ENCODE data around the gene BAG1. TPM values are rescaled to one million over a fixed set of nuclear protein-coding genes. Genes with fewer than 3 reads are reported as not detected.

The BAG1 gene
- total RNA-seq, 1 experiment from 2014 or later: 103 TPM

- BruUV-seq (replicated peaks): no TSS peak
- no peaks in the 10 kb centered on the region for H3K9me3 ChIP-seq (ENCODE audit: low read length)
- CTCF ChIA-PET: interaction anchor here (1.1 kb wide), 1 partner anchor 179 kb away, joined by 4 read pairs; no protein-coding TSS in a partner anchor
- peaks cover 7% of the 10 kb centered on the region for H3F3A ChIP-seq (ENCODE audit: low read length, unreplicated experiment)
- H3K27me3 ChIP-seq (ENCODE audit: low read length): no peaks in the 10 kb centered on the region
- peak; percentile 15 for DNase-seq
- H2AFZ ChIP-seq (ENCODE audit: low read length): no peak overlapping the region
- no peak overlapping the region for H3K4me3 ChIP-seq (ENCODE audit: low read length)
- peaks cover 4% of the 10 kb centered on the region; the same call in 1 of the 2 replicates for H3K79me2 ChIP-seq (ENCODE audit: low read length)
- H3K27ac ChIP-seq (ENCODE audit: low read length): peak overlapping the region; percentile 31
- H3K9ac ChIP-seq (ENCODE audit: low read length): no peak overlapping the region
- H3K9me2 ChIP-seq (replicated peaks; ENCODE audit: low read length): no peaks in the 10 kb centered on the region
- peaks cover 31% of the 10 kb centered on the region for H3K4me1 ChIP-seq (ENCODE audit: insufficient read depth, low read length)
- 0 out of 2 replicates have a peak, but pooled peaks have one; percentile 37 for ATAC-seq
- H3K36me3 ChIP-seq (ENCODE audit: low read depth, low read length): peaks cover 25% of the 10 kb centered on the region
- 0 out of 2 replicates have a peak overlapping the region, but pooled peaks have one; percentile 12 for H3K4me2 ChIP-seq (ENCODE audit: low read length)
- no peaks in the 10 kb centered on the region for H4K20me1 ChIP-seq (ENCODE audit: low read length)
- TF ChIP-seq EZH2 (IDR thresholded peaks at IDR 0.05; ENCODE audit: low read length, unreplicated experiment): no peak
- TF ChIP-seq EZH2phosphoT487 (IDR thresholded peaks at IDR 0.05; ENCODE audit: borderline replicate concordance, low read length): no peak
- TF ChIP-seq, protein P1, sequence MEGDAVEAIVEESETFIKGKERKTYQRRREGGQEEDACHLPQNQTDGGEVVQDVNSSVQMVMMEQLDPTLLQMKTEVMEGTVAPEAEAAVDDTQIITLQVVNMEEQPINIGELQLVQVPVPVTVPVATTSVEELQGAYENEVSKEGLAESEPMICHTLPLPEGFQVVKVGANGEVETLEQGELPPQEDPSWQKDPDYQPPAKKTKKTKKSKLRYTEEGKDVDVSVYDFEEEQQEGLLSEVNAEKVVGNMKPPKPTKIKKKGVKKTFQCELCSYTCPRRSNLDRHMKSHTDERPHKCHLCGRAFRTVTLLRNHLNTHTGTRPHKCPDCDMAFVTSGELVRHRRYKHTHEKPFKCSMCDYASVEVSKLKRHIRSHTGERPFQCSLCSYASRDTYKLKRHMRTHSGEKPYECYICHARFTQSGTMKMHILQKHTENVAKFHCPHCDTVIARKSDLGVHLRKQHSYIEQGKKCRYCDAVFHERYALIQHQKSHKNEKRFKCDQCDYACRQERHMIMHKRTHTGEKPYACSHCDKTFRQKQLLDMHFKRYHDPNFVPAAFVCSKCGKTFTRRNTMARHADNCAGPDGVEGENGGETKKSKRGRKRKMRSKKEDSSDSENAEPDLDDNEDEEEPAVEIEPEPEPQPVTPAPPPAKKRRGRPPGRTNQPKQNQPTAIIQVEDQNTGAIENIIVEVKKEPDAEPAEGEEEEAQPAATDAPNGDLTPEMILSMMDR (conservative IDR thresholded peaks at IDR 0.05; ENCODE audit: low read depth, low read length): no peak
- POLR2A ChIA-PET (ENCODE audit: unreplicated experiment): interaction anchor here (0.6 to 0.7 kb wide), 2 partner anchors 29 to 71 kb away, joined by 3 to 4 read pairs; no protein-coding TSS in a partner anchor
- intact Hi-C loops (cut with micrococcal nuclease): no loop called here
Measured at GRCh38 chr9:33273972-33274328, 9.4 kb upstream of the BAG1 start.

- H3K9me3 ChIP-seq (ENCODE audit: low read length): no peaks in the 10 kb centered on the region
- TF ChIP-seq, protein P1 (conservative IDR thresholded peaks at IDR 0.05; ENCODE audit: low read depth, low read length): no peak
- no peak for TF ChIP-seq EZH2phosphoT487 (IDR thresholded peaks at IDR 0.05; ENCODE audit: borderline replicate concordance, low read length)
- TF ChIP-seq EZH2 (IDR thresholded peaks at IDR 0.05; ENCODE audit: low read length, unreplicated experiment): no peak
- H3K9ac ChIP-seq (ENCODE audit: low read length): no peak overlapping the region
- DNase-seq (no peak), ATAC-seq (no peak)
- BruUV-seq (replicated peaks): no TSS peak
- H3K27ac ChIP-seq (ENCODE audit: low read length): peak overlapping the region; percentile 31
- H3K27me3 ChIP-seq (ENCODE audit: low read length): no peaks in the 10 kb centered on the region
- H3K4me2 ChIP-seq (ENCODE audit: low read length): 0 out of 2 replicates have a peak overlapping the region, but pooled peaks have one; percentile 12
- peaks cover 7% of the 10 kb centered on the region for H3F3A ChIP-seq (ENCODE audit: low read length, unreplicated experiment)
- H3K36me3 ChIP-seq (ENCODE audit: low read depth, low read length): peaks cover 30% of the 10 kb centered on the region
- H3K4me3 ChIP-seq (ENCODE audit: low read length): no peak overlapping the region
- intact Hi-C loops (cut with micrococcal nuclease): no loop called here
- H4K20me1 ChIP-seq (ENCODE audit: low read length): no peaks in the 10 kb centered on the region
- ChIA-PET CTCF (interaction anchor here (1.1 kb wide), 1 partner anchor 180 kb away, joined by 4 read pairs; no protein-coding TSS in a partner anchor), POLR2A (ENCODE audit: unreplicated experiment) (interaction anchor here (0.6 to 0.7 kb wide), 2 partner anchors 30 to 71 kb away, joined by 3 to 4 read pairs; no protein-coding TSS in a partner anchor)
- no peak overlapping the region for H2AFZ ChIP-seq (ENCODE audit: low read length)
- H3K79me2 ChIP-seq (ENCODE audit: low read length): peaks cover 4% of the 10 kb centered on the region; the same call in 1 of the 2 replicates
- H3K4me1 ChIP-seq (ENCODE audit: insufficient read depth, low read length): peaks cover 31% of the 10 kb centered on the region
- H3K9me2 ChIP-seq (replicated peaks; ENCODE audit: low read length): no peaks in the 10 kb centered on the region
Measured at GRCh38 chr9:33273266-33273971, 8.9 kb upstream of the BAG1 start.
